ENCODE results near the gene ZNF106. TPM values are rescaled to one million over a fixed set of nuclear protein-coding genes. Genes with fewer than 3 reads are reported as not detected.

The ZNF106 gene
- total RNA-seq, 1 experiment from 2014 or later: 102 TPM

- Histone ChIP-seq H3K36me3 (ENCODE audit: insufficient read depth, low read length, poor library complexity, severe bottlenecking) (no peaks in the 10 kb centered on the region), H3K4me1 (ENCODE audit: insufficient read depth, low read length, poor library complexity, severe bottlenecking) (no peaks in the 10 kb centered on the region), H3K27me3 (replicated peaks; ENCODE audit: insufficient read depth, low read depth, low read length, poor library complexity) (no peaks in the 10 kb centered on the region), H3K27ac (ENCODE audit: low read depth, low read length, poor library complexity, severe bottlenecking) (no peak overlapping the region), H3K9me3 (ENCODE audit: low read depth, low read length, poor library complexity, severe bottlenecking) (no peaks in the 10 kb centered on the region), H3K4me3 (ENCODE audit: low read depth, low read length, poor library complexity, severe bottlenecking) (no peak overlapping the region)
- ChIA-PET POLR2A (ENCODE audit: low non-redundant PET) (no interaction called here), CTCF (no interaction called here)
- BruUV-seq (replicated peaks): no TSS peak
- intact Hi-C loops (cut with micrococcal nuclease; ENCODE audit: unreplicated experiment): loop anchor here (10.0 kb wide), 1 partner anchor 59 kb away; no protein-coding TSS in a partner anchor
- DNase-seq (ENCODE audit: low spot score): no peak
- TF ChIP-seq CTCF (conservative IDR thresholded peaks at IDR 0.05; ENCODE audit: low read depth, low read length) (no peak), EZH2 (IDR thresholded peaks at IDR 0.05; ENCODE audit: borderline replicate concordance, low read depth, low read length, poor library complexity, severe bottlenecking) (no peak)
These were observed 117.0 kb downstream of the ZNF106 start for GRCh38 chr15:42373936-42374335.

- intact Hi-C loops (cut with micrococcal nuclease; ENCODE audit: unreplicated experiment): loop anchor here (10.0 kb wide), 1 partner anchor 58 kb away; no protein-coding TSS in a partner anchor
- Histone ChIP-seq H3K4me1 (ENCODE audit: insufficient read depth, low read length, poor library complexity, severe bottlenecking) (no peaks in the 10 kb centered on the region), H3K27ac (ENCODE audit: low read depth, low read length, poor library complexity, severe bottlenecking) (no peak overlapping the region), H3K27me3 (replicated peaks; ENCODE audit: insufficient read depth, low read depth, low read length, poor library complexity) (no peaks in the 10 kb centered on the region), H3K36me3 (ENCODE audit: insufficient read depth, low read length, poor library complexity, severe bottlenecking) (no peaks in the 10 kb centered on the region), H3K9me3 (ENCODE audit: low read depth, low read length, poor library complexity, severe bottlenecking) (no peaks in the 10 kb centered on the region), H3K4me3 (ENCODE audit: low read depth, low read length, poor library complexity, severe bottlenecking) (no peak overlapping the region)
- TF ChIP-seq CTCF (conservative IDR thresholded peaks at IDR 0.05; ENCODE audit: low read depth, low read length) (no peak), EZH2 (IDR thresholded peaks at IDR 0.05; ENCODE audit: borderline replicate concordance, low read depth, low read length, poor library complexity, severe bottlenecking) (no peak)
- POLR2A ChIA-PET (ENCODE audit: low non-redundant PET): no interaction called here
- DNase-seq (ENCODE audit: low spot score): no peak
- BruUV-seq (replicated peaks): no TSS peak
- CTCF ChIA-PET: no interaction called here
These were observed 117.7 kb downstream of the ZNF106 start for GRCh38 chr15:42373274-42373673.

- no peak overlapping the region for H3K27ac ChIP-seq (ENCODE audit: low read depth, low read length, poor library complexity, severe bottlenecking)
- POLR2A ChIA-PET (ENCODE audit: low non-redundant PET): no interaction called here
- CTCF ChIA-PET: no interaction called here
- intact Hi-C loops (cut with micrococcal nuclease; ENCODE audit: unreplicated experiment): loop anchor here (10.0 kb wide), 1 partner anchor 56 kb away; no protein-coding TSS in a partner anchor
- no peaks in the 10 kb centered on the region for H3K36me3 ChIP-seq (ENCODE audit: insufficient read depth, low read length, poor library complexity, severe bottlenecking)
- no peak overlapping the region for H3K4me3 ChIP-seq (ENCODE audit: low read depth, low read length, poor library complexity, severe bottlenecking)
- TF ChIP-seq CTCF (conservative IDR thresholded peaks at IDR 0.05; ENCODE audit: low read depth, low read length) (no peak), EZH2 (IDR thresholded peaks at IDR 0.05; ENCODE audit: borderline replicate concordance, low read depth, low read length, poor library complexity, severe bottlenecking) (no peak)
- H3K9me3 ChIP-seq (ENCODE audit: low read depth, low read length, poor library complexity, severe bottlenecking): no peaks in the 10 kb centered on the region
- peak; percentile 37 for DNase-seq (ENCODE audit: low spot score)
- BruUV-seq (replicated peaks): no TSS peak
- H3K27me3 ChIP-seq (replicated peaks; ENCODE audit: insufficient read depth, low read depth, low read length, poor library complexity): no peaks in the 10 kb centered on the region
- H3K4me1 ChIP-seq (ENCODE audit: insufficient read depth, low read length, poor library complexity, severe bottlenecking): no peaks in the 10 kb centered on the region
These were observed 119.8 kb downstream of the ZNF106 start for GRCh38 chr15:42371096-42371495.
